ENCODE results near the gene SLU7.

DNA sequence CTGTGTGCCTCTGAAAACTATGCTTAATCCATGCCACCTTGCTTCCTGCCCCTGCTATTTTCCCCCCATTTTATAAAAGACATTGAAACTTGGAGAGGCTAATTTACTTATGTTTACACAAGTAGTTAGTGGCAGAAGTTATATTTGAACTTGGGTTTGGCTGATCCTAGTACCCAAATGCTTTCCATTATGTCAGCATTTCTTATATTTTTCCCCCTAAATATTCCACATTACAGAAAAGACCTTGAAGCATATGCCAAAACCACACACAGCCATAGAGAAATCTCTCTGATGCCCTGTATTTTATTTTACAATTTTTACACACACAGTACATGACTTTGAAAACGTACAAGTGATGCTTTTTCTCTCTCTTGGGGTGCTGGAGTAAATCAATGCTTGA is 59.6 kb downstream of the SLU7 start:
- TF ChIP-seq CTCF (IDR thresholded peaks at IDR 0.05) (no peak), POLR2A (IDR thresholded peaks at IDR 0.05) (no peak)
